HepG2 (cell line): ENCODE data around the gene ZNF75A. TPM values are rescaled to one million over a fixed set of nuclear protein-coding genes. Genes with fewer than 3 reads are reported as not detected.
A peak's percentile ranks its signal among the peaks of the same experiment; 100 is the strongest.

Experiments used
- BCL6 ChIP-seq: IDR thresholded peaks from 2 replicates; pipeline ENCODE4 v1.6.1; 2016; ENCODE audit warnings: missing genetic modification reagents, missing compliant biosample characterization
- GZF1 ChIP-seq: sonication (generic); formaldehyde crosslinking; IDR thresholded peaks from 2 replicates; pipeline ENCODE4 v1.5.1; 2020; ENCODE audit warnings: mild to moderate bottlenecking, missing genetic modification reagents
- HMGA1 ChIP-seq: sonication (generic); formaldehyde crosslinking; conservative IDR thresholded peaks from 2 replicates; pipeline ENCODE4 v1.4.0; 2020; ENCODE audit warnings: missing genetic modification reagents
- MAZ ChIP-seq, 2 experiments: sonication (generic) in 1 of 2; formaldehyde crosslinking in 1 of 2; IDR thresholded peaks; 2 replicates each; pipeline versions ENCODE4 v1.5.0 to v1.6.1; 2012 to 2020; ENCODE audit warnings: low read depth in 2 of 2, mild to moderate bottlenecking in 2 of 2, borderline replicate concordance in 1 of 2, improper control_type of control experiment in 1 of 2, low read length in 1 of 2, missing genetic modification reagents in 1 of 2, moderate library complexity in 1 of 2
- MEIS2 ChIP-seq: sonication (generic); formaldehyde crosslinking; IDR thresholded peaks from 2 replicates; pipeline ENCODE4 v1.9.0; 2021; ENCODE audit warnings: mild to moderate bottlenecking, missing genetic modification reagents
- RBFOX2 ChIP-seq: fragments of 200-400 bp; formaldehyde crosslinking; IDR thresholded peaks from 2 replicates; pipeline ENCODE4 v1.6.1; 2017; ENCODE audit warnings: low read depth, mild to moderate bottlenecking, low read length
- SKI ChIP-seq: fragments of 450-650 bp; IDR thresholded peaks from one replicate; pipeline ENCODE4 v1.6.1; 2018; ENCODE audit warnings: mild to moderate bottlenecking; ENCODE audit not compliant: partially characterized antibody
- ZNF234 ChIP-seq: sonication (generic); formaldehyde crosslinking; conservative IDR thresholded peaks from 2 replicates; pipeline ENCODE4 v1.5.1; 2020; ENCODE audit warnings: mild to moderate bottlenecking, missing genetic modification reagents
- ZNF264 ChIP-seq: sonication (generic); formaldehyde crosslinking; IDR thresholded peaks from 2 replicates; pipeline ENCODE4 v1.4.0; 2020; ENCODE audit warnings: missing genetic modification reagents
- ZNF558 ChIP-seq: sonication (generic); formaldehyde crosslinking; IDR thresholded peaks from 2 replicates; pipeline ENCODE4 v1.9.0; 2022; ENCODE audit warnings: mild to moderate bottlenecking, missing genetic modification reagents, borderline replicate concordance
- ZNF564 ChIP-seq: sonication (generic); formaldehyde crosslinking; IDR thresholded peaks from 2 replicates; pipeline ENCODE4 v1.8.1; 2023; ENCODE audit warnings: mild to moderate bottlenecking, missing genetic modification reagents
- ZNF577 ChIP-seq: sonication (generic); formaldehyde crosslinking; IDR thresholded peaks from 2 replicates; pipeline ENCODE4 v1.4.0; 2020; ENCODE audit warnings: mild to moderate bottlenecking, low read depth, missing genetic modification reagents, borderline replicate concordance
- polyA plus RNA-seq, 8 experiments: library from polyadenylated mRNA; depleted of rRNA in 3 of 8; stranded (reverse) in 7 of 8; unstranded in 1 of 8; fragments of >200 nt; fragmentation: Illumina TruSeq in 4 of 8; extraction: Trizol in 4 of 8; gene quantifications; 2 replicates each; pipeline versions ENCODE4 v1.2.1 to v1.2.3, GENCODE V29; 2011 to 2016; ENCODE audit warnings: low read depth in 4 of 8, missing spikeins in 1 of 8, mixed read lengths in 1 of 8; ENCODE audit not compliant: insufficient read depth in 1 of 8
- total RNA-seq, 5 experiments: library from RNA; depleted of rRNA; stranded (reverse); fragments of >200 nt; fragmentation: Illumina TruSeq; extraction: Trizol; gene quantifications; 2 replicates each; pipeline ENCODE4 v1.2.3, GENCODE V29; 2016; ENCODE audit warnings: low read depth in 1 of 5
- TF ChIP-seq, protein P1 (sequence below): sonication (generic); formaldehyde crosslinking; IDR thresholded peaks from 2 replicates; pipeline ENCODE4 v1.9.0; 2021; ENCODE audit warnings: missing genetic modification reagents, borderline replicate concordance
- TF ChIP-seq, protein P2 (sequence below): sonication (generic); formaldehyde crosslinking; IDR thresholded peaks from 2 replicates; pipeline ENCODE4 v1.4.0; 2020; ENCODE audit warnings: missing genetic modification reagents, borderline replicate concordance
- TF ChIP-seq, protein P3 (sequence below): sonication (generic); formaldehyde crosslinking; conservative IDR thresholded peaks from 2 replicates; pipeline ENCODE4 v1.8.1; 2023; ENCODE audit warnings: missing genetic modification reagents
- TF ChIP-seq, protein P4 (sequence below): sonication (generic); formaldehyde crosslinking; IDR thresholded peaks from 2 replicates; pipeline ENCODE4 v1.4.0; 2020; ENCODE audit warnings: missing genetic modification reagents, borderline replicate concordance
- TF ChIP-seq, protein P5 (sequence below): IDR thresholded peaks from 2 replicates; pipeline ENCODE4 v1.6.1; 2018; ENCODE audit warnings: missing genetic modification reagents

The ZNF75A gene
- total and polyA plus RNA-seq, 2 of the 13 experiments (the other 11 are each of a cell fraction or from before 2014, with no cell fraction given): 1.4 to 2.1 TPM

DNA sequence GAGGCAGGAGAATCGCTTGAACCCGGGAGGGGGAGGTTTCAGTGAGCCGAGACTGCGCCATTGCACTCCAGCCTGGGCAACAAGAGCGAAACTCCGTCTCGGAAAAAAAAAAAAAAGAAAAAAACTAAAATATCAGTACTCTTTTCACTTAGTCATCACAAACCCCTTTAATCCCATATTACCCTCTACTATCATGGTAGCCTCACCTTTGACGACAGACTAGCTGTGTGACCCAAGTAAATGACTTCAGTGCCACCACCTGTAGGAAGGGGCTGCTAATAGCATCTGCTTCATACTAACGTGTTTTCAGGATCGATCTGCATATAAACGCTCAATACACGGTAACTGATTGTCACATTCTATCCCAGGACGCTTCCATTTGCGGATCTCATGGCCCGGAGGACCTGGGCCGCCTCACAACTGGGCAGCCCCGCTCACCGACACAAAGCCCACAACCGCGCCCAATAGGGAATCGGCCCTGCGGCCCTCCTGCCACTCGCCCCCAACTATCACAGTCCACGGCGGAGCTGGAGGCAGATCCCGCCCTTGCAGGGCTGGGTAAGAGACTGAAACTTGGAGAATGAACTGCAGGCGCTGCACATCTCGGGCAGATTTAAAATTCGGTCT is 23.1 kb upstream of the ZNF75A start (continued):
- TF ChIP-seq, protein P1, sequence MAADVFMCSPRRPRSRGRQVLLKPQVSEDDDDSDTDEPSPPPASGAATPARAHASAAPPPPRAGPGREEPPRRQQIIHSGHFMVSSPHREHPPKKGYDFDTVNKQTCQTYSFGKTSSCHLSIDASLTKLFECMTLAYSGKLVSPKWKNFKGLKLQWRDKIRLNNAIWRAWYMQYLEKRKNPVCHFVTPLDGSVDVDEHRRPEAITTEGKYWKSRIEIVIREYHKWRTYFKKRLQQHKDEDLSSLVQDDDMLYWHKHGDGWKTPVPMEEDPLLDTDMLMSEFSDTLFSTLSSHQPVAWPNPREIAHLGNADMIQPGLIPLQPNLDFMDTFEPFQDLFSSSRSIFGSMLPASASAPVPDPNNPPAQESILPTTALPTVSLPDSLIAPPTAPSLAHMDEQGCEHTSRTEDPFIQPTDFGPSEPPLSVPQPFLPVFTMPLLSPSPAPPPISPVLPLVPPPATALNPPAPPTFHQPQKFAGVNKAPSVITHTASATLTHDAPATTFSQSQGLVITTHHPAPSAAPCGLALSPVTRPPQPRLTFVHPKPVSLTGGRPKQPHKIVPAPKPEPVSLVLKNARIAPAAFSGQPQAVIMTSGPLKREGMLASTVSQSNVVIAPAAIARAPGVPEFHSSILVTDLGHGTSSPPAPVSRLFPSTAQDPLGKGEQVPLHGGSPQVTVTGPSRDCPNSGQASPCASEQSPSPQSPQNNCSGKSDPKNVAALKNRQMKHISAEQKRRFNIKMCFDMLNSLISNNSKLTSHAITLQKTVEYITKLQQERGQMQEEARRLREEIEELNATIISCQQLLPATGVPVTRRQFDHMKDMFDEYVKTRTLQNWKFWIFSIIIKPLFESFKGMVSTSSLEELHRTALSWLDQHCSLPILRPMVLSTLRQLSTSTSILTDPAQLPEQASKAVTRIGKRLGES: peak; percentile 55; the same call in 1 of the 2 replicates
- TF ChIP-seq BCL6 (CRISPR knock-in tag): no peak
- TF ChIP-seq MEIS2 (CRISPR knock-in tag): no peak
- TF ChIP-seq, protein P2, sequence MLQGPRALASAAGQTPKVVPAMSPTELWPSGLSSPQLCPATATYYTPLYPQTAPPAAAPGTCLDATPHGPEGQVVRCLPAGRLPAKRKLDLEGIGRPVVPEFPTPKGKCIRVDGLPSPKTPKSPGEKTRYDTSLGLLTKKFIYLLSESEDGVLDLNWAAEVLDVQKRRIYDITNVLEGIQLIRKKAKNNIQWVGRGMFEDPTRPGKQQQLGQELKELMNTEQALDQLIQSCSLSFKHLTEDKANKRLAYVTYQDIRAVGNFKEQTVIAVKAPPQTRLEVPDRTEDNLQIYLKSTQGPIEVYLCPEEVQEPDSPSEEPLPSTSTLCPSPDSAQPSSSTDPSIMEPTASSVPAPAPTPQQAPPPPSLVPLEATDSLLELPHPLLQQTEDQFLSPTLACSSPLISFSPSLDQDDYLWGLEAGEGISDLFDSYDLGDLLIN: peak; percentile 75; the same call in 1 of the 2 replicates
- TF ChIP-seq ZNF234 (CRISPR knock-in tag): no peak
- TF ChIP-seq, protein P3, sequence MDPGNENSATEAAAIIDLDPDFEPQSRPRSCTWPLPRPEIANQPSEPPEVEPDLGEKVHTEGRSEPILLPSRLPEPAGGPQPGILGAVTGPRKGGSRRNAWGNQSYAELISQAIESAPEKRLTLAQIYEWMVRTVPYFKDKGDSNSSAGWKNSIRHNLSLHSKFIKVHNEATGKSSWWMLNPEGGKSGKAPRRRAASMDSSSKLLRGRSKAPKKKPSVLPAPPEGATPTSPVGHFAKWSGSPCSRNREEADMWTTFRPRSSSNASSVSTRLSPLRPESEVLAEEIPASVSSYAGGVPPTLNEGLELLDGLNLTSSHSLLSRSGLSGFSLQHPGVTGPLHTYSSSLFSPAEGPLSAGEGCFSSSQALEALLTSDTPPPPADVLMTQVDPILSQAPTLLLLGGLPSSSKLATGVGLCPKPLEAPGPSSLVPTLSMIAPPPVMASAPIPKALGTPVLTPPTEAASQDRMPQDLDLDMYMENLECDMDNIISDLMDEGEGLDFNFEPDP (CRISPR knock-in tag): 0 out of 2 replicates have a peak, but pooled peaks have one; percentile 30
- peak; percentile 67; the same call in 1 of the 2 replicates for TF ChIP-seq ZNF558 (CRISPR knock-in tag)
- TF ChIP-seq HMGA1 (CRISPR knock-in tag): no peak
- TF ChIP-seq, protein P4, sequence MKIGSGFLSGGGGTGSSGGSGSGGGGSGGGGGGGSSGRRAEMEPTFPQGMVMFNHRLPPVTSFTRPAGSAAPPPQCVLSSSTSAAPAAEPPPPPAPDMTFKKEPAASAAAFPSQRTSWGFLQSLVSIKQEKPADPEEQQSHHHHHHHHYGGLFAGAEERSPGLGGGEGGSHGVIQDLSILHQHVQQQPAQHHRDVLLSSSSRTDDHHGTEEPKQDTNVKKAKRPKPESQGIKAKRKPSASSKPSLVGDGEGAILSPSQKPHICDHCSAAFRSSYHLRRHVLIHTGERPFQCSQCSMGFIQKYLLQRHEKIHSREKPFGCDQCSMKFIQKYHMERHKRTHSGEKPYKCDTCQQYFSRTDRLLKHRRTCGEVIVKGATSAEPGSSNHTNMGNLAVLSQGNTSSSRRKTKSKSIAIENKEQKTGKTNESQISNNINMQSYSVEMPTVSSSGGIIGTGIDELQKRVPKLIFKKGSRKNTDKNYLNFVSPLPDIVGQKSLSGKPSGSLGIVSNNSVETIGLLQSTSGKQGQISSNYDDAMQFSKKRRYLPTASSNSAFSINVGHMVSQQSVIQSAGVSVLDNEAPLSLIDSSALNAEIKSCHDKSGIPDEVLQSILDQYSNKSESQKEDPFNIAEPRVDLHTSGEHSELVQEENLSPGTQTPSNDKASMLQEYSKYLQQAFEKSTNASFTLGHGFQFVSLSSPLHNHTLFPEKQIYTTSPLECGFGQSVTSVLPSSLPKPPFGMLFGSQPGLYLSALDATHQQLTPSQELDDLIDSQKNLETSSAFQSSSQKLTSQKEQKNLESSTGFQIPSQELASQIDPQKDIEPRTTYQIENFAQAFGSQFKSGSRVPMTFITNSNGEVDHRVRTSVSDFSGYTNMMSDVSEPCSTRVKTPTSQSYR (CRISPR knock-in tag): no peak
- no peak for TF ChIP-seq GZF1 (CRISPR knock-in tag)
- no peak for TF ChIP-seq ZNF577
- no peak for TF ChIP-seq SKI
- peak; percentile 11; the same call in 1 of the 2 replicates for TF ChIP-seq ZNF264 (CRISPR knock-in tag)
- TF ChIP-seq RBFOX2: no peak
- TF ChIP-seq, protein P5, sequence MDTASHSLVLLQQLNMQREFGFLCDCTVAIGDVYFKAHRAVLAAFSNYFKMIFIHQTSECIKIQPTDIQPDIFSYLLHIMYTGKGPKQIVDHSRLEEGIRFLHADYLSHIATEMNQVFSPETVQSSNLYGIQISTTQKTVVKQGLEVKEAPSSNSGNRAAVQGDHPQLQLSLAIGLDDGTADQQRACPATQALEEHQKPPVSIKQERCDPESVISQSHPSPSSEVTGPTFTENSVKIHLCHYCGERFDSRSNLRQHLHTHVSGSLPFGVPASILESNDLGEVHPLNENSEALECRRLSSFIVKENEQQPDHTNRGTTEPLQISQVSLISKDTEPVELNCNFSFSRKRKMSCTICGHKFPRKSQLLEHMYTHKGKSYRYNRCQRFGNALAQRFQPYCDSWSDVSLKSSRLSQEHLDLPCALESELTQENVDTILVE: no peak
- peak; percentile 30; the same call in 1 of the 2 replicates for TF ChIP-seq MAZ (IDR thresholded peaks at IDR 0.05; ENCODE audit: borderline replicate concordance, low read depth, low read length)
- TF ChIP-seq MAZ (CRISPR knock-in tag; IDR thresholded peaks at IDR 0.05; ENCODE audit: low read depth): no peak
- peak; percentile 49 for TF ChIP-seq ZNF564
